ENCODE data around the gene PCBP3.
"Not testable (repeated sequence)": the region's sequence is repeated elsewhere in the genome, so short reads cannot be mapped to it uniquely, and the experiment has no call there.

Gene PCBP3

DNA sequence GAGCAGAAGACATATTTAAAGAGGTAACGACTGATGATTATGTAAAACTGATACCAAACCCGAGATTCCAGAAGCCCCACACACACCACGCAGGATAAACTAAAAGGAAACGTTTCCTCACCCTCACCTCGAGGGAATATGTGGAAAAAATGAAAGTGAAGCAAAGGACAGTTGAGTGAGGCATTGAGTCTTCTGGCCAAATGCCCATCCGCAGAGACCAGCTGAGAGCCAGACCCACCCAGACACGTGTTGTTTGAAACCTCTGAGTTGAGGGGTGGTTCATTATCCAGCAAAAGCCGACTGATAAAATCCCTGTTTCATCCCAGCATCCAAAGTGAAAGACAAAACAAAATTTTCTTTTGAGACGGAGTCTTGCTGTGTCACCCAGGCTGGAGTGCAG, 29.6 kb upstream of the PCBP3 start:
- no peak for DNase-seq

DNA sequence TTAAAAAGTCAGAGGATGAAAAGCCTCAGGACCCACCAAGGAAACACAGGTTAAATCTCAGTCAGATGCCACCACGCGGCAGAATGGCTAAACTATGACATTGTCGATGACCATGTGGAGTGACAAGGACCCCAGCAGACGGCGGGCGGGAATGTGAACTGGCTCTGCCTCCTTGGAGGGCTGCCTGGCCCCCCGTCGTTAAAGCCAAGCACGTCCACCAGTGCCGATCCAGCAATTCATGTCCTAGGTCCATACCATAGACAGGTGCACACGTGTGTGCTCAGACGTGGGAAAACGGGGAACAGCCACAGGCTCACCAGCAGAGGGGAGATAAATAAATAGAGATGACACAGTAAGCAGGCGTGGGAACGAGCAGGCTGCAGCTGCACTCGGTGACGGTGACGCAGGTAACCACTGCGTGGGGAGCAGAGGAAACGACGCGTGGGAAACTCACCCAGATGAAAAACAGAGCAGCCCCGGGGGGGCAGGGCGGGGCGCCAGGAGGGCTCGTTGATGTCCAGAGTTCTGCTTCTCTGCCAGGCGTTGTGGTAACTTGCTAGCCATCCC, 28.3 kb upstream of the PCBP3 start:
- no peak for DNase-seq

DNA sequence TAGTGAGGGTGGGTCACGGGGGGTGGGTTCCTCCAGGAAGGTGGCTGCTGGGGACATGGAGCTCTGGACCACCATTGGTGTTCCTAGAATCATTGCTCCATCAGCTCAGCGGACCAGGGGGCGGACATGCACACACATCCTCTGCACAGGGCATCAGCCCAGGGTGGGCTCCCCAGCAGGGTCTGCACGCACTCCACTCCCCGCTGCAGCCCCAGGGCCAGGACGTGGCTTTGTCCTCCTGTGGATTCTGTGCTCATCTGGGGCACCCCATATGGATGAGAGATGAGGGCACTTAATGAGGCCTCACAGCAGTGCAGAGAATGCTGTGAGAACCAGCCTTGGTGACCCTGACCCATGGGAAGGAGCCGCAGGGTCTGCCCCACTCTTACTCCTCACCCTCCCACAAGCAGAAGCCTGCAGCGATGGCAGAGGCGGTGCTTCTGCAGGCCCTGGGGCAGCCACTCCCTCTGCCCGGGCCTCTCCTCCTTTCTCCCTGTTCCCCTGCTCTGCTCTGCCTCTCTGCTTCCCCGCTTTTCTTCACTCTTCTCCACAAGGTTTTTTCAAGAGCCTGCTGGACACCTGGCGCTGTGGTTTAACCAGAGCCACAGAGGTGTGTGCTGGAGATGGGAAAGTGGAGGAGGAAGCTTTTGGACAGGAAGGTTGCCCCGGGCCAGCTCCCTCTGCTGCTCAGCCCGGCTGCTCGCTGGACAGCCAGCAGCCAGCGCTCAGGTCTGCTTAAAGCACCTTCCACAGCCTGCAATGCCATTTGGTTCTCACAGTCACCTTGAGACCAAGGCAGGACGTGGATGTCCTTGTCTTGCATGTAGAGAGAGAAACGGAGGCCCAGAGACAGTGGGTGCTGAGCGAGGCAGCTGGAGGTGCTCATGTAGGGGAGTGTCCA, 26.3 kb upstream of the PCBP3 start:
- no peak for DNase-seq

DNA sequence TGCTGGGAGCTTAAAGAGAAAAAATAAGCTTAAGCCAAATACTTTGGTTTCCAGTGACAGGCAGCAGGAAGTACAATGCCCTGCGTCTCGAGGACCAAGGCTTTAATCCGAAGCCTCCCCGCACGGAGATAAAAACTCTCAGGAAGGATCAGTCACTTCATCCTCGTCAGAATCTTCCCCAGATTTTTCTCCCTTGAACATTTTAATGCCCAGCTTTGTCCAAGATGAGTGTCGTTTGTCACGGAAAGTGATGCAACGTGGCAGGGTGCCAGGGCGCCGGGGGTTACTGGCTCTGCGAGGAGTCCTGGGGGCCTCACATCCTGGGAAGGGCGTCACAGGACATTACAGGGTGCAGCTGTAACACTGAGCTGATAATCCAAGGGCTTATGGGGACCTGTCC, 25.2 kb upstream of the PCBP3 start:
- DNase-seq = no peak

DNA sequence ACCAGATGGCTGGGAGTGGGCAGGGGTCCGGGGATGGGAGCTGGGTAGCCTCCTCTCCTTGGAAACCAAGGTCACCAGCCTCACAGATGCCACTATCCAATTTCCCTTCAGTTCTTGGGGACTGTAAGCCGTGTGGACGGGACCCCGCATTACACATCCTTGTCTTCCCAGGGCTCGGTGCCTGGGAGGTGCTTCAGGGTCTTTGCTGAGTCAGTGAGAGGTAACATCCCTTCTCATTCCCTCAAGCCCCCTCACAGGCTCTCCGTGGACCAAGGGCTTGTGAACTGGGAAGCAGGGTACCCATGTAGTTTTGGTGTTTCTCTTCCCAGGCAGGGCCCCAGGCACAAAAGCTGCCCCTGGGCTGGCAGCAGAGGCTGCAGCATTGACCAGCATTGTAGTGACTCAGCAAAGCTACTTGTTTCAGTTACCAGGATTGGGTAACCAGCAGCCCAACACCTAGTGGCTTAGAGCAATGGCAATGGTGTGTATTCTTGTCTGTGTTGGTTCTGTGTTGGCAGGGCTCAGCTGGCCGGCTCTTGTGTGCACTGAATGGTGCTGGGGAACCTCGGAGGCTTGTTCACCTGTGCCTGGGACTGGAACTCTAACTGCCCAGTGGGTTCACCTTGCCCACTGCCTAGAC, 24.6 kb upstream of the PCBP3 start:
- no peak for DNase-seq

DNA sequence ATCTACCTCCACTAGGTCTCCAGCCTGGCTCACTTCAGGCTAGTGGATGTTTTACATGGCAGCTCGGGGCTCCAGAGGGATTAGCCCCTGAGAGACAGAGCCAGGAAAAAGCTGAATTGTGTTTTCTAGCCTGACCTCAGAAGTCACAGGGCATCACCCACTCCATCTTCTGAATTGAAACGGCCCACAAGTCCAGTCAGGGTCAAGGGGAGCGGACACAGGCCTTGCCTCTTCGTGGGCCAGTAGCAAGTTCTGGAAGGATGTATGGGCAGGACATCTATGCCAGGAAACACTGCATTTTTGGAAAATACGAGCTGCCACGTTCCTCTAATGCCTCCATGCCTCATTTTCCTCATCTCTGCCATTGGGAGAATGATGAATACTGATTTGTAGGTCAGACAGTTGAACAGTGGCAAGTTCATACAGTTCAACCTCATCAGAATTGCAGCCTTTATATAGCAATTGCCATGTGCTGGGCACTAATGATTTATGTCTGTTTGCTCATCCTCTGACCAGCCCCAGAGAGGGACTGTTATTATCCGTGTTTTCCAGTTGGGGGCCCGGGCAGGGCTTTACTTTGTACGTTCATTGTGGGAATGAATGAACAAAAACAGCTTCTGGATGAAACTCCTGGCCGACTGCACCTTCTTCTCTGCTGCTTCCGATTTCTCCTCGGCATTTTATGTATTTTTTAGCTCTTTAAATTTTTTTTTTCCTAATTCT, 23.2 kb upstream of the PCBP3 start:
- DNase-seq = no peak

DNA sequence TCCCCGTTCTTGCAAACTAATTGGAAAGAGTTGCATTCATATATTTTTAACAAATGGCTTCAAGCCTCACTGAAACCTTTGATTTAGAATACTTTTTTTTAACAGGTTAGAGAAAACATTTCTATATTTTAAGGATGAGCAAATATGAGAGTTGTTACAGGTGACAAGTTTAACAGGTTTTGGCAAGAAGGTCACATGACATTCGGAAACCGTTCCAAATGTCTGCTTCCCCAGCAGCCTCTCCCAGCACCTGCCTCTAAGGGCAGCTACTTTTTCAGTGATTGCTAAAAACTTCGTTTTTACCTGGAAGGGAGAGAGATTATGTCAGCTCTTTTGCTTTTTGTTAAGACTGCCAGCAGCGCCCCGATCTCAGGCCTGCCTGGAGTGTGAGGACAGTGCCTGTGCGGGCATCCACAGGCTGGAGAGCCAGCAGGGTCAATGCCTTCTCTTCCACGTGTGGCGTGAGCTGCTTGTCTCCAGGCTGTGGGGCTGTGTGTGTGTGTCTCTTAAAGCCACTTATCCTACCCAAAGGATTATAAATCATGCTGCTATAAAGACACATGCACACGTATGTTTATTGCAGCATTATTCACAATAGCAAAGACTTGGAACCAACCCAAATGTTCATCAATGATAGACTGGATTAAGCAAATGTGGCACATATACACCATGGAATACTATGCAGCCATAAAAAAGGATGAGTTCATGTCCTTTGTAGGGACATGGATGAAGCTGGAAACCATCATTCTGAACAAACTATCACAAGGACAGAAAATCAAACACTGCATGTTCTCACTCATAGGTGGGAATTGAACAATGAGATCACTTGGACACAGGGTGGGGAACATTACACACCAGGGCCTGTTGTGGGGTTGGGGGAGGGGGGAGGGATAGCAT, 21.8 kb upstream of the PCBP3 start:
- not testable (repeated sequence) for DNase-seq

DNA sequence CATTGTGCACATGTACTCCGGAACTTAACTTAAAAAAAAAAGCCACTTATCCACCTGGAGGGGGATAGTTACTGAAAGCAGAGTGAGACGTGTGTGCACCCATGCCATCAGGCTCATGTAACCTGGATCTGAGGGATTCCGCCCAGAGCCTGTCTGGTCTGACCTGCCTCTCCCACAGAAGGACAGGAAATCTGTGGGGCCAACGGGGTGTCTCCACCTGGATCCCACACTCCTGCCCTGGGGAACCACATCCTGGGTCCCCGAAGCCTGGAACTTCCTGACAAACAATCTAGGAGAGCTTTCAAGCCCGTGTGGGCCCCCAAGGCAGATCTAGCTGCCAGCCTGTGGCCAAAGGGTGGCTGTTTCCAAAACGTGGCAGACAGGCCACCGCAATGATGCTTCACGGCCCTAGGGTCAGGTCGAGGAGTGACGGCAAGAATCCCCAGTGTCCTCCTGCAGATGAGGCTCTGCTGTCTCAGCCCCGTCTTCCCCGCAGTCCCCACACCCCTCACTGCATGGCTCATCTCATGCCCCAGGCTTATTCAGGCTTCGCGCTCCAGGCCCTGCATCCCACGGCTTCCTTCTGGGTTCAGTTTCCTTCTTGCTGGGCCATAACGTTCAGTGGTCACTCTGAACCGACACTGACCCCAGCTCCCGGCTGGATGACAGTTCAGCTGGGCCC, 21.0 kb upstream of the PCBP3 start:
- no peak for DNase-seq

DNA sequence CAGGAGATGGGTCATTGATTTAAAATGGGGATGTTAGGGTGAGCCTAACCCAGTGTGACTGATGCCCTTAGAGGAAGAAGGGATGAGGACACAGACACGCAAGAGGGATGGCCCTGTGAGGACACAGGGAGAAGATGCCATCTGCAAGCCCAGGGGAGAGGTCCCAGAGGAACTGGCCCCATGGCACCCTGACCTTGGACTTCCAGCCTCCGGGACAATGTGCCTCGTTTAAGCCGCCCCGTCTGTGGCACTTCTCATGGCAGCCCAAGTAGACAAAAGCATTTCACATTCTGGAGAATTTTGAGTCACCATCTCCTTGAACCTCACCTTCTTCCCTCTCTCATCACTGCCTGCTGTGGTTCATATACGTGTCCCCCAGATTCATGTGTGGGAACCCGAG, 20.1 kb upstream of the PCBP3 start:
- no peak for DNase-seq

DNA sequence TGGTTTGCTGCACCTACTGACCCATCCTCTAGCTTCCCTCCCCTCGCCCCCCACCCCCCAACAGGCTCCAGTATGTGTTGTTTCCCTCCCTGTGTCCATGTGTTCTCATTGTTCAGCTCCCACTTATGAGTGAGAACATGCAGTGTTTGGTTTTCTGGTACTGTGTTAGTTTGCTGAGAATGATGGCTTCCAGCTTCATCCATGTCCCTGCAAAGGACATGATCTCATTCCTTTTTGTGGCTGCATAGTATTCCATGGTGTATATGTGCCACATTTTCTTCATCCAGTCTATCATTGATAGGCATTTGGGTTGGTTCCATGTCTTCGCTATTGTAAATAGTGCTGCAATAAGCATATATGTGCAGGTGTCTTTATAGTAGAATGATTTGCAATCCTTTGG, 17.4 kb upstream of the PCBP3 start:
- not testable (repeated sequence) for DNase-seq

DNA sequence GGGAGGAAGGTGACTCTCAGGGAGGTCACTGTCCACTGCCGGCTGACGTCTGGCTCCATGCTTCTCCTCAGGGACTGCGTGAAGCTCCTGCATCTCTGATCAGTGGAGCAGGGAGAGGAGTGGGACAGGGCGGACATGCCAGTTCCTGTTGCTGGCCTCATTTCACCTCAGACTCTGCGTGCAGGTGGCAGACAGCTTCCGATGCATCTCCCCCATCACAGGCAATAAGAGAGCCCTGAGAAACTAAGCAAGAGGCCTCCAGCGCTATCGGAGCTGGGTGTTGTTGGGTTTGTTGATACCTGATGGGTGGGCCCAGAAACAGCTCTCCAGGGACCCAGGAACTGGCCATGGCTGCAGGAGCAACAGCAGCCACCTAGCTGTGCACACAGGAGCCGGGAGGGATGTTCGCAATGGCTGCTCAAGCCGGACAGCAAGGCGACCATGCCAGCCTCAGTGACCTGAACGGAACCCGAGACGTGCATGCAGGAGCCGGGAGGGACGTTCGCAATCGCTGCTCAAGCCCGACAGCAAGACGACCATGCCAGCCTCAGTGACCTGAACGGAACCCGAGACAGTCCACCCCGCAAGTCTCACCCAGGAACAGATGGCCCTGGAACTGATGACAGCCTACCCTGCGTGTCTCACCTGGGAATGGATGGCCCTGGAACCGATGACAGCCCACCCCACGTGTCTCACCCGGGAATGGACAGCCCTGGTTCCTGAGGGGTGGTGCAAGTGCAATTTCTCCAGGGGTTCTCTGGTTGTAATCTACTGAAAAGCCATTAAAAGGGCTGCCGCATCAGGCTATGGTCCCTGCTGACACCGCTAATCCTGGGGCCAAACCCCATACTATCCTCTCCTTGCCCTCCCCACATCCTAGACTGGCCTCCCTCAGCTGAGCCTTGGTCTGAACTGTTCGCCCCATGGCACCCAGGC, 14.2 kb upstream of the PCBP3 start:
- DNase-seq = no peak

DNA sequence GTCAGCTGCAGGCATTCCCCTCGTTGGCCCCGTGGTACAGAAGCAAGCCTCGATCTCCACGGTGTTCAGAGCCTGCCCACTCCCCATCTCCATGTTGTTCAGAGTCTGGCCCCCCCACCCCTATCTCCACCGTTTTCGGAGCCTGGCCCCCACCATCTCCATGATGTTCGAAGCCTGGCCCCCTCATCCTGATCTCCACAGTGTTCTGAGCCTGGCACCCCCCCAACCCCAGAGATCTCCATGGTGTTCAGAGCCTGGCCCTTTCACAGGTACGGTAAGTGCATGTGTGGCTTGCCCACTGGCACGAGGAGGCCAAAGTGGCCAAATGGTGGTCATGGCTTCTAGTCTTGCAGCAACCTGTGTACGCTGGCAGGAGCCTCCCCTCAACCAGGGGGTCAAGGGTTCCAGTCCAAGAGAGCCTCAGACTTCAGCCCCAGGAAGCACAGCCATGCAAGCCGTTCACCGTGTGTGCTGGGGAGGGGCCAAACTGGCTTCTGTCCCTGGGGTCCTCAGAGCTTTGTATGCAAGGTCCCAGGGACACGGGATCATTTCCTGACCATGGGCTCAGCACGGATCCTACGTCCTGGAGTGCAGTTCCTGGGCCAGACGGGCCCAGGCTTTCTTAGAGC, 13.3 kb upstream of the PCBP3 start:
- DNase-seq = no peak

DNA sequence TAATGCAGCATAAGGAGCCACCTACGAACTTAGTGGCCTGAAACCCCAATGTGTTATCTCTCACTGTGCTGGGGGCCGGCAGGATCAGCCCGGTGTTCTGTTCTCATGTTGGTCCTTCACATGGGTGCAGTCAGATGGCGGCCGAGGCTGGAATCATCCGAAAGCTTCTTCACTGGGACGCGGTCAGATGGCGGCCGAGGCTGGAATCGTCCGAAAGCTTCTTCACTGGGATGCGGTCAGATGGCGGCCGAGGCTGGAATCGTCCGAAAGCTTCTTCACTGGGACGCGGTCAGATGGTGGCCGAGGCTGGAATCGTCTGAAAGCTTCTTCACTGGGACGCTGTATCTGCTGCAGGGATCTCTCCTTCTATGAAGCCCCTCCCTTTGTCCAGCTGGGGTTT, 12.6 kb upstream of the PCBP3 start:
- no peak for DNase-seq

DNA sequence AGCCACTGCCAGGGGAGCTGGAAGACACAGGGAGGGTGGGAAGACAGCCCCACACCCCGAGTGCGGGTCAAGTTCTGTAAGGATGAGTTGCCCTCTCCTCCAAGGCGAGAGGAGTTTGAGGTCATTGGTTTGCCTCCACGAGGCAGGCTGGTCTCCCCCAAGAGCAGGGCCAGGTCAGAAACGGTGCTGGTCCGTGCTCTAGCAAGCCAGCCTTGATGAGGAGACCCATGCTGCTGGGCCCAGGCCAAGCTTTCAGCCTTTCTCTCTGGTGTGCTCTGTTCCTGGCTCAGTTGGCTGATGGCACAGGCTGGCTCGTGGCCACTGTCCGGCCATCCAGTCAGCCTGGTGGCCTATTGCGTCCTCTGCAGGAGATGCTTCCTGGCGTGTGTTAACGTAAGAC, 12.0 kb upstream of the PCBP3 start:
- no peak for DNase-seq

DNA sequence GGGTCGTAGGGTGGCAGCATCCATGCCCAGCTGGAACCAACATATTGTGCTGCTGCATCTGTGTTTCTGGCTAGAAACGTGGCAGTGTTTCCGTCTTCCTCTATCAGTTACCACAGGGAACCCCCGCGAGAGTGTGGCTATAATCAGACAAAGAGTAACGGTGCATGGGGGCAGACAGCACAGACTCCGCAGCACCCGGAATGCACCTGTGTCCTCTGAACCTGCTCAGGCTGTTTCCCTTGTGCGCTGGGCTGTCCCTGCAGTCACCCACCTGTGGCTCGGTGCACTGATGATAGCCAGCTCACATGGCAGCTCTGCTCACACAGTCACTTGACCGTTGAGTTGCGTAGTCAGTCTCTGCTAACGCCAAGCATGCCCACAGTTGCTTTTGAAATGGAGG, 11.4 kb upstream of the PCBP3 start:
- DNase-seq = no peak

DNA sequence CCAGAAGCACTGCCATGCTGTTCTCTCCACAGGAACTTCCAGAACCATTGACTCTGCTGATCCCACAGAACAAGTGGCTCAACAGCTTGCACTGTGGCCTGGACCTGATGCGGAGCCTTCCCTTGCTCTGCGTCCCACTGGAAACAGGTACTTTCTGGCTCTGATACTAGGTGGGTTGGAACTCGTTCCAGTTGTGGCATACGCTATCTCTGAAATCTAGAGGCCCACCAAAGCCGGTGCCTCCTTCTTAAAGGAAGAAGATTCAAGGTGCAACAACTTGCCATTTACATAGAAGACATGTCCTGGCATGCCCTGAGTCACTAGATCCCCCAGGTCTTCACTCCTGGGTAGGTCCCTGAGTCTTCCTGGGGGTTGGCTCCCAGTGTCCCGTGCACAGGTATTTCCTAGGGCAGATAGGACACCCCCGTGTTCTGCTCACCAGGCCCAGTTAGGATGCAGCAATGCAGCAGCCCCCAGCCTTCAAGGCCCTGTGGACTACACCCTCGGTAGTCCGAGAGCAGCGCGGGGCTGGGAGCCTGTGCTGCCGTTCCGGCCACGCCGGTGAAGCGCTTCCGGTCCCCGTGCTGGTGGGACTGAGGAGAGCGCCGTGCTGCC, 10.8 kb upstream of the PCBP3 start:
- DNase-seq = no peak

DNA sequence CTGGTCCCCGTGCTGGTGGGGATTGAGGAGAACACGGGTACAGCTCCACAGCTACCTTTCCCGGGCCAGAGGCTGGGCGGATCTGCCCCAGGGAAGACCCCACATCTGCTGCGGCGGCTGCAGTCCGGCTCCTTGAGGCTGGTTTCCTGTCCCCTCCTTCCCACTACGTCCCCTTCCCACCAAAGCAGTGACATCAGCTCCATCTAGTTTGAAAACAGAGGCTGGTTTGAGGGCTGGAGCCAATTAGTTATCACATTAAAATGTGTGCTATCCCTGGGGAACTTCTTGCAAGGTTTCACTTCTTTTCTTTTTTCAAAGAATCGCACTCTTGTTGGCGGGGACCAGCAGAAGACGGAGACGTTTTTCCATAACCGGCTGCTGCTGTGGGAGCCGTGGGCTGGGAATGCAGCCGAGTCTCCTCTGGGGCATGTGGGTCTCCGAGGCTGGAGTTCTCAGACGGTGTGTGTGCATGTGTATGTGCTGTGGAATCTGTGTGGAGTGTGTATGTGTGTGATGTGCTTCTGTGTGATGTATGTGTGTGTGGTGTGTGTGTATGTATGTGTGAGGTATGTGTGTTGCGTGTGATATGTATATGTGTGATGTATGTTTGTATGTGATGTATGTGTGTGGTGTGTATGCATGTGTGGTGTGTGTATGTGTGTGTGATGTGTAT, 8.9 kb upstream of the PCBP3 start:
- no peak for DNase-seq

DNA sequence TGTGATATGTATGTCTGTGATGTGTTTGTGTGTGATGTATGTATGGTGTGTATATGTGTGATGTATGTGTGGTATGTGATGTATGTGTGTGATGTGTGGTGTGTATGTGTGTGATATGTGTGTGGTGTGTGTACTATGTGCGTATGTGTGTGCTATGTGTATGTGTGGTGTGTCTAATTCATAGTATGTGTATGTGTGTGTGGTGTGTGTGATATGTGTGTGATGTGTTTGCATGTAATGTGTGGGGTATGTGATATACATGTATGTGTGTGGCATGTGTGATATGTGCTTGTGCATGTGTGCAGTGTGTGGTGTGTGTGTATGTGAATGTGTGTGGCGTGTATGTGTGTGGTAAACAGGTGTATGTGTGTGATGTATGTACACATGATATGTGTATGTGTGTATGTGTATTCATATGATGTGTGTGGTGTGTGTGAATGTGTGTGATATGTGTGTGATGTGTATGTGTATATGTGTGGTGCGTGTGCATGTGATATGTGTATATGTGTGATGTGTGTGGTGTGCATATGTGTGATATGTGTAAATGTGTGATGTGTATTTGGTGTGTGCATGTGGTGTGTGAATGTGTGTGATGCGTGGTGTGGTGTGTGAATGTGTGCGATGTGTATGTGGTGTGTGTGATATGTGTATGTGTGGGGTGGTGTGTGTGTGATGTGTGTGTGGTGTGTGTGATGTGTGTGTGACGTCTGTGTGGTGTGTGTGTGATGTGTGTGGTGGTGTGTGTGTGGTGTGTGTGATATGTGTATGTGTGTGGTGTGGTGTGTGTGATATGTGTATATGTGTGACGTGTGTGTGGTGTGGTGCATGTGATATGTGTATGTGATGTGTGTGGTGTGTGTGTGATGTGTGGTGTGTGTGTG, 8.0 kb upstream of the PCBP3 start:
- DNase-seq = no peak

All from NK-92 treated with Interleukin-12 subunit alpha and Interleukin-12 subunit beta, amount 100 ng/mL, for 24 hours (cell line).